Fibroblast of lung (primary cell): ENCODE data around the gene WWOX.

ENCODE experiments used
- EZH2 ChIP-seq: IDR thresholded peaks from 2 replicates; pipeline ENCODE4 v1.5.1; 2012; ENCODE audit warnings: low read length, control low read depth, mild to moderate bottlenecking; ENCODE audit errors: missing control alignments
- TF ChIP-seq, protein P1 (sequence below), 2 donors: IDR thresholded peaks in 1 of 2; conservative IDR thresholded peaks in 1 of 2; 1 replicate in 1 of 2; 2 replicates in 1 of 2; pipeline ENCODE4 v1.5.1; 2011 to 2012; ENCODE audit warnings: low read length in 2 of 2, control low read depth in 1 of 2, inconsistent platforms in 1 of 2, low read depth in 1 of 2, mild to moderate bottlenecking in 1 of 2

DNA sequence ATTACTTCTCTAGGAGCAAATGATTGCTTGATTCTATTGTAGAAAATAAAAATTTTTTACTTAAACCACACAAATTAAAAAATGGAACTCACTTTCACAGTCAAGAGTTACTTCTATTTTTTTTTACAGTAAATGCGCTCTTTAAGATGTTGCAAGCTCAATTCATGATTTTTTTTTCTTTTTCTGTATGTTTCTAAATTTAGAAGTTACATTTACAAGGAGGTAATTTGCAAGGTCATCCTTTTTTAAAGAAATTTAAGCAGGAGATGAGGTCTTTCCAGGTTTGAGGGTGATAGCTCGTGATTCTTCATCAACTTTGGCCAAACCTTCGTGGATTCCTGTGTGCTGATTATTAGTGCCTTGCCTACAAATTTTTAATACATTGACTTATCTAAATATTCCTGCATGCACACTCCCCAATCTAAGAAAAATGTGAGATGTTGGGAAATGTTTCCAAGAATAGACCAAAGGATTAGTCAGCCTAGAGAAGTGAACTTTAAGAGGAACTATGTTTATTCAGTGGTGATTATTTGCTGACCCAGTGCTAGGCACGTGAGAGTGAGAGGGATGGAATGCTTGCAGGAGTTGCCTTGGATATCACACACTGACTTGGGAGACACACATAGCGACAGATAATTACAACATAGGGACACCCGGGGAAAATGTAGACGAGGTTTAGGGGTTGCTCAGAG is 1071.2 kb downstream of the WWOX start:
- TF ChIP-seq, protein P1, sequence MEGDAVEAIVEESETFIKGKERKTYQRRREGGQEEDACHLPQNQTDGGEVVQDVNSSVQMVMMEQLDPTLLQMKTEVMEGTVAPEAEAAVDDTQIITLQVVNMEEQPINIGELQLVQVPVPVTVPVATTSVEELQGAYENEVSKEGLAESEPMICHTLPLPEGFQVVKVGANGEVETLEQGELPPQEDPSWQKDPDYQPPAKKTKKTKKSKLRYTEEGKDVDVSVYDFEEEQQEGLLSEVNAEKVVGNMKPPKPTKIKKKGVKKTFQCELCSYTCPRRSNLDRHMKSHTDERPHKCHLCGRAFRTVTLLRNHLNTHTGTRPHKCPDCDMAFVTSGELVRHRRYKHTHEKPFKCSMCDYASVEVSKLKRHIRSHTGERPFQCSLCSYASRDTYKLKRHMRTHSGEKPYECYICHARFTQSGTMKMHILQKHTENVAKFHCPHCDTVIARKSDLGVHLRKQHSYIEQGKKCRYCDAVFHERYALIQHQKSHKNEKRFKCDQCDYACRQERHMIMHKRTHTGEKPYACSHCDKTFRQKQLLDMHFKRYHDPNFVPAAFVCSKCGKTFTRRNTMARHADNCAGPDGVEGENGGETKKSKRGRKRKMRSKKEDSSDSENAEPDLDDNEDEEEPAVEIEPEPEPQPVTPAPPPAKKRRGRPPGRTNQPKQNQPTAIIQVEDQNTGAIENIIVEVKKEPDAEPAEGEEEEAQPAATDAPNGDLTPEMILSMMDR (conservative IDR thresholded peaks at IDR 0.05 in 1 of 2, IDR thresholded peaks at IDR 0.05 in 1 of 2; ENCODE audit: low read depth in 1 of 2, low read length in 2 of 2), result no peak
- no peak for TF ChIP-seq EZH2
